HepG2 (cell line): ENCODE measurements around the gene WDR37. TPM values are rescaled to one million over a fixed set of nuclear protein-coding genes. Genes with fewer than 3 reads are reported as not detected.

Experiments
- ATF1 ChIP-seq: IDR thresholded peaks from 2 replicates; pipeline ENCODE4 v1.6.1; 2016; ENCODE audit warnings: mild to moderate bottlenecking, control low read depth
- ATF4 ChIP-seq, 2 experiments: fragments of 450-650 bp in 1 of 2; sonication (generic) in 1 of 2; formaldehyde crosslinking; IDR thresholded peaks; 2 replicates each; pipeline versions ENCODE4 v1.5.0 to v1.8.0; 2020 to 2022; ENCODE audit warnings: mild to moderate bottlenecking in 1 of 2, missing genetic modification reagents in 1 of 2
- CENPT ChIP-seq: sonication (generic); formaldehyde crosslinking; IDR thresholded peaks from 2 replicates; pipeline ENCODE4 v1.8.0; 2022; ENCODE audit warnings: low read depth, mild to moderate bottlenecking, moderate library complexity, missing genetic modification reagents
- CSRNP1 ChIP-seq: sonication (generic); formaldehyde crosslinking; IDR thresholded peaks from 2 replicates; pipeline ENCODE4 v1.8.1; 2023; ENCODE audit warnings: mild to moderate bottlenecking, missing genetic modification reagents
- EZH2 ChIP-seq: conservative IDR thresholded peaks from 2 replicates; pipeline ENCODE4 v1.6.1; 2012; ENCODE audit warnings: mild to moderate bottlenecking, low read depth, low read length, moderate library complexity
- FOSL2 ChIP-seq: sonication (generic); formaldehyde crosslinking; IDR thresholded peaks from 2 replicates; pipeline ENCODE4 v1.4.0; 2020; ENCODE audit warnings: missing genetic modification reagents
- HNRNPLL ChIP-seq: fragments of 200-400 bp; formaldehyde crosslinking; IDR thresholded peaks from 2 replicates; pipeline ENCODE4 v1.6.1; 2017; ENCODE audit warnings: mild to moderate bottlenecking, low read depth, low read length; ENCODE audit not compliant: poor library complexity, severe bottlenecking
- ISL2 ChIP-seq: sonication (generic); formaldehyde crosslinking; IDR thresholded peaks from 2 replicates; pipeline ENCODE4 v1.5.0; 2020; ENCODE audit warnings: missing genetic modification reagents
- KLF12 ChIP-seq: sonication (generic); formaldehyde crosslinking; IDR thresholded peaks from 2 replicates; pipeline ENCODE4 v1.4.0; 2020; ENCODE audit warnings: missing genetic modification reagents, borderline replicate concordance
- POLR2AphosphoS5 ChIP-seq: IDR thresholded peaks from 2 replicates; pipeline ENCODE4 v1.6.1; 2012; ENCODE audit warnings: low read depth, low read length
- RARA ChIP-seq: IDR thresholded peaks from 2 replicates; pipeline ENCODE4 v1.6.1; 2016; ENCODE audit warnings: missing genetic modification reagents, missing compliant biosample characterization
- ZNF142 ChIP-seq: sonication (generic); formaldehyde crosslinking; IDR thresholded peaks from 2 replicates; pipeline ENCODE4 v1.4.0; 2020; ENCODE audit warnings: missing genetic modification reagents
- ZNF33B ChIP-seq: sonication (generic); formaldehyde crosslinking; IDR thresholded peaks from 2 replicates; pipeline ENCODE4 v1.5.1; 2020; ENCODE audit warnings: mild to moderate bottlenecking, missing genetic modification reagents
- ZNF547 ChIP-seq: sonication (generic); formaldehyde crosslinking; IDR thresholded peaks from 2 replicates; pipeline ENCODE4 v1.5.1; 2020; ENCODE audit warnings: mild to moderate bottlenecking, missing genetic modification reagents
- ZNF549 ChIP-seq: sonication (generic); formaldehyde crosslinking; IDR thresholded peaks from 2 replicates; pipeline ENCODE4 v1.5.0; 2020; ENCODE audit warnings: missing genetic modification reagents
- ZNF615 ChIP-seq: sonication (generic); formaldehyde crosslinking; IDR thresholded peaks from 2 replicates; pipeline ENCODE4 v1.5.0; 2020; ENCODE audit warnings: mild to moderate bottlenecking, missing genetic modification reagents, borderline replicate concordance
- ZNF75D ChIP-seq: sonication (generic); formaldehyde crosslinking; IDR thresholded peaks from 2 replicates; pipeline ENCODE4 v1.8.1; 2023; ENCODE audit warnings: missing genetic modification reagents, mild to moderate bottlenecking, borderline replicate concordance
- polyA plus RNA-seq, 8 experiments: library from polyadenylated mRNA; depleted of rRNA in 3 of 8; stranded (reverse) in 7 of 8; unstranded in 1 of 8; fragments of >200 nt; fragmentation: Illumina TruSeq in 4 of 8; extraction: Trizol in 4 of 8; gene quantifications; 2 replicates each; pipeline versions ENCODE4 v1.2.1 to v1.2.3, GENCODE V29; 2011 to 2016; ENCODE audit warnings: low read depth in 4 of 8, missing spikeins in 1 of 8, mixed read lengths in 1 of 8; ENCODE audit not compliant: insufficient read depth in 1 of 8
- total RNA-seq, 5 experiments: library from RNA; depleted of rRNA; stranded (reverse); fragments of >200 nt; fragmentation: Illumina TruSeq; extraction: Trizol; gene quantifications; 2 replicates each; pipeline ENCODE4 v1.2.3, GENCODE V29; 2016; ENCODE audit warnings: low read depth in 1 of 5
- TF ChIP-seq, protein P1 (sequence below): sonication (generic); formaldehyde crosslinking; IDR thresholded peaks from 2 replicates; pipeline ENCODE4 v1.5.0; 2020; ENCODE audit warnings: mild to moderate bottlenecking, missing genetic modification reagents

Gene WDR37
- total and polyA plus RNA-seq, 2 of the 13 experiments (the other 11 are each of a cell fraction or from before 2014, with no cell fraction given), result 5.9 to 7.5 TPM

DNA sequence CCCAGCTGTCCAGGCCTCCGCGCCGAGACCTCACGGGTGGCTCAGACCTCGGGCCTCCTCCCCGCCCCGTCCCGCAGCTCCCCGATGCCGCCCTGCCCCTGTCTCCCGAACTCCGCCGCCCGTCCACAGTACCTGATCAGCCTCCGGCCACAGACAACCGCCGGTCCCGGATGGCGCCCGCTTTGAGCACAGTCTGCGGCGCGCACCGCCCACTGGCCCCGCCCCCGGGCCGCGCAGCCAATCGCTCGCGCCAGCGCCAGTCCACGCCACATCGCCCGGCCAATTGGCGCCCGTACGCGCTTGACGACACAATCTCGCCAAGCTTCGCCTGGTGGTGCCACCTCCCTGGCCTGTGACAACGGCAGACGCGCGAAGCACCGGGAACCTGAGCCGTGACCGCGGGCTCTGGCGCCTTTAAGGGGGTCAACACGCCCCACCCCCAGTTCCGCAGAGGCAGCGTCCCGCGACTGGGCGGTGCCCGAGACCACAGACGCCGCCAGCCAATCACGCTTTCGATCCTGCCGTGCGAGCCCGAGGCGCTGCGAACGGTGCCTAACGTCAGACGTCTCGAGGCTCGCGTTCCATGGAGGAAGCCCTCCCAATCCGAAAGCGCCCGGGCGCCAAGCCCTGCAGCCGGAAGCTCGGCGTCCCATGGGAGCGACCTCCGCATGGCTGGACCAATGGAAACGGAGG, 7.3 kb upstream of the WDR37 start, which contains the start of gene IDI1 (continued):
- TF ChIP-seq ZNF142 (CRISPR knock-in tag) (0 out of 2 replicates have a peak, but pooled peaks have one; percentile 41), ZNF549 (CRISPR knock-in tag) (no peak), HNRNPLL (peak; percentile 76), KLF12 (peak; percentile 60), ZNF547 (CRISPR knock-in tag) (peak; percentile 85), ATF1 (CRISPR knock-in tag) (peak; percentile 92), RARA (CRISPR knock-in tag) (0 out of 2 replicates have a peak, but pooled peaks have one; percentile 55), CENPT (CRISPR knock-in tag) (no peak), ATF4 (CRISPR knock-in tag; IDR thresholded peaks at IDR 0.05) (no peak), ZNF75D (no peak), ZNF615 (CRISPR knock-in tag) (no peak), POLR2AphosphoS5 (peak; percentile 92), ISL2 (CRISPR knock-in tag) (peak; percentile 75), ZNF33B (peak; percentile 88), EZH2 (no peak), CSRNP1 (CRISPR knock-in tag) (peak; percentile 96), FOSL2 (CRISPR knock-in tag) (peak; percentile 27; the same call in 1 of the 2 replicates)
- TF ChIP-seq, protein P1, sequence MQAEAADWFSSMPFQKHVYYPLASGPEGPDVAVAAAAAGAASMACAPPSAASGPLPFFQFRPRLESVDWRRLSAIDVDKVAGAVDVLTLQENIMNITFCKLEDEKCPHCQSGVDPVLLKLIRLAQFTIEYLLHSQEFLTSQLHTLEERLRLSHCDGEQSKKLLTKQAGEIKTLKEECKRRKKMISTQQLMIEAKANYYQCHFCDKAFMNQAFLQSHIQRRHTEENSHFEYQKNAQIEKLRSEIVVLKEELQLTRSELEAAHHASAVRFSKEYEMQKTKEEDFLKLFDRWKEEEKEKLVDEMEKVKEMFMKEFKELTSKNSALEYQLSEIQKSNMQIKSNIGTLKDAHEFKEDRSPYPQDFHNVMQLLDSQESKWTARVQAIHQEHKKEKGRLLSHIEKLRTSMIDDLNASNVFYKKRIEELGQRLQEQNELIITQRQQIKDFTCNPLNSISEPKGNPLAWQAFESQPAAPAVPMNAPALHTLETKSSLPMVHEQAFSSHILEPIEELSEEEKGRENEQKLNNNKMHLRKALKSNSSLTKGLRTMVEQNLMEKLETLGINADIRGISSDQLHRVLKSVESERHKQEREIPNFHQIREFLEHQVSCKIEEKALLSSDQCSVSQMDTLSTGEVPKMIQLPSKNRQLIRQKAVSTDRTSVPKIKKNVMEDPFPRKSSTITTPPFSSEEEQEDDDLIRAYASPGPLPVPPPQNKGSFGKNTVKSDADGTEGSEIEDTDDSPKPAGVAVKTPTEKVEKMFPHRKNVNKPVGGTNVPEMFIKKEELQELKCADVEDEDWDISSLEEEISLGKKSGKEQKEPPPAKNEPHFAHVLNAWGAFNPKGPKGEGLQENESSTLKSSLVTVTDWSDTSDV (CRISPR knock-in tag), result 0 out of 2 replicates have a peak, but pooled peaks have one; percentile 15
